Lower leg skin (tissue), 3 donors: Measurements from ENCODE around the gene PDE1A.

Experiments
- POLR2A ChIP-seq, 2 donors: fragments of 450-650 bp; IDR thresholded peaks; one replicate each; pipeline ENCODE4 v1.6.1; 2016 to 2017; ENCODE audit warnings: antibody characterized with exemption in 2 of 2, mild to moderate bottlenecking in 1 of 2, moderate library complexity in 1 of 2
- TF ChIP-seq, protein P1 (sequence below), 3 donors: fragments of 450-650 bp; IDR thresholded peaks; one replicate each; pipeline ENCODE4 v1.5.1; 2016; ENCODE audit warnings: antibody characterized with exemption in 3 of 3, mild to moderate bottlenecking in 3 of 3, moderate library complexity in 2 of 3

DNA sequence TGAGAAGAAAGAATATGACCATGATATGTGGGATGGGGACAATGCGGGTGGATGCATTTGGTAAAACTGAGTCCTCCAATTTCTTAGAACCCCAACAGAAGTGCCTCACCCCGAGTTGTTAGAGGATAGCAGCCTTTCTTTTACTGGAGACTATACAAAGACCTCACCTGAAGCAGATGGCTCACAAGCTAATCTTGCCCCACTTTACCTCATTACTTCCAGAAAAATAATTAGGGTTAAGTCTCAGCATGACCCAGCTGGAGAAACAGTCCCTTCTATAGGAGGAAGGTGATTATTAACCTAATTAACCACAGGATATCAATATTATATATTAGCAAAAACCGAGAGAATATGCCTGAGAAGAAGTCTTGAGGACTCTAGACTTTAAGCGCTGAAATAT lies 128.4 kb downstream of the PDE1A start:
- TF ChIP-seq, protein P1, sequence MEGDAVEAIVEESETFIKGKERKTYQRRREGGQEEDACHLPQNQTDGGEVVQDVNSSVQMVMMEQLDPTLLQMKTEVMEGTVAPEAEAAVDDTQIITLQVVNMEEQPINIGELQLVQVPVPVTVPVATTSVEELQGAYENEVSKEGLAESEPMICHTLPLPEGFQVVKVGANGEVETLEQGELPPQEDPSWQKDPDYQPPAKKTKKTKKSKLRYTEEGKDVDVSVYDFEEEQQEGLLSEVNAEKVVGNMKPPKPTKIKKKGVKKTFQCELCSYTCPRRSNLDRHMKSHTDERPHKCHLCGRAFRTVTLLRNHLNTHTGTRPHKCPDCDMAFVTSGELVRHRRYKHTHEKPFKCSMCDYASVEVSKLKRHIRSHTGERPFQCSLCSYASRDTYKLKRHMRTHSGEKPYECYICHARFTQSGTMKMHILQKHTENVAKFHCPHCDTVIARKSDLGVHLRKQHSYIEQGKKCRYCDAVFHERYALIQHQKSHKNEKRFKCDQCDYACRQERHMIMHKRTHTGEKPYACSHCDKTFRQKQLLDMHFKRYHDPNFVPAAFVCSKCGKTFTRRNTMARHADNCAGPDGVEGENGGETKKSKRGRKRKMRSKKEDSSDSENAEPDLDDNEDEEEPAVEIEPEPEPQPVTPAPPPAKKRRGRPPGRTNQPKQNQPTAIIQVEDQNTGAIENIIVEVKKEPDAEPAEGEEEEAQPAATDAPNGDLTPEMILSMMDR (IDR thresholded peaks at IDR 0.05) = no peak
- no peak for TF ChIP-seq POLR2A (IDR thresholded peaks at IDR 0.05)
